HepG2 (cell line): ENCODE measurements around the gene DAB2IP. TPM values are rescaled to one million over a fixed set of nuclear protein-coding genes. Genes with fewer than 3 reads are reported as not detected.

ENCODE experiments used
- HOXA7 ChIP-seq: sonication (generic); formaldehyde crosslinking; IDR thresholded peaks from 2 replicates; pipeline ENCODE4 v1.8.1; 2022; ENCODE audit warnings: mild to moderate bottlenecking, missing genetic modification reagents, moderate library complexity
- PRMT3 ChIP-seq: sonication (generic); formaldehyde crosslinking; IDR thresholded peaks from 2 replicates; pipeline ENCODE4 v1.8.1; 2022; ENCODE audit warnings: low read depth, mild to moderate bottlenecking, moderate library complexity, missing genetic modification reagents, borderline replicate concordance
- SMYD3 ChIP-seq: sonication (generic); formaldehyde crosslinking; IDR thresholded peaks from 2 replicates; pipeline ENCODE4 v1.8.1; 2023; ENCODE audit warnings: mild to moderate bottlenecking, missing genetic modification reagents
- SNAPC2 ChIP-seq: sonication (generic); formaldehyde crosslinking; IDR thresholded peaks from 2 replicates; pipeline ENCODE4 v1.8.1; 2022; ENCODE audit warnings: mild to moderate bottlenecking, missing genetic modification reagents
- ZFYVE20 ChIP-seq: sonication (generic); formaldehyde crosslinking; IDR thresholded peaks from 2 replicates; pipeline ENCODE4 v1.8.0; 2023; ENCODE audit warnings: low read depth, mild to moderate bottlenecking, moderate library complexity, missing genetic modification reagents, borderline replicate concordance
- ZNF124 ChIP-seq: sonication (generic); formaldehyde crosslinking; IDR thresholded peaks from 2 replicates; pipeline ENCODE4 v1.4.0; 2020; ENCODE audit warnings: missing genetic modification reagents
- polyA plus RNA-seq, 8 experiments: library from polyadenylated mRNA; depleted of rRNA in 3 of 8; stranded (reverse) in 7 of 8; unstranded in 1 of 8; fragments of >200 nt; fragmentation: Illumina TruSeq in 4 of 8; extraction: Trizol in 4 of 8; gene quantifications; 2 replicates each; pipeline versions ENCODE4 v1.2.1 to v1.2.3, GENCODE V29; 2011 to 2016; ENCODE audit warnings: low read depth in 4 of 8, missing spikeins in 1 of 8, mixed read lengths in 1 of 8; ENCODE audit not compliant: insufficient read depth in 1 of 8
- total RNA-seq, 5 experiments: library from RNA; depleted of rRNA; stranded (reverse); fragments of >200 nt; fragmentation: Illumina TruSeq; extraction: Trizol; gene quantifications; 2 replicates each; pipeline ENCODE4 v1.2.3, GENCODE V29; 2016; ENCODE audit warnings: low read depth in 1 of 5
- TF ChIP-seq, protein P1 (sequence below): sonication (generic); formaldehyde crosslinking; IDR thresholded peaks from 2 replicates; pipeline ENCODE4 v1.5.1; 2020; ENCODE audit warnings: mild to moderate bottlenecking, missing genetic modification reagents, borderline replicate concordance
- TF ChIP-seq, protein P2 (sequence below): sonication (generic); formaldehyde crosslinking; IDR thresholded peaks from 2 replicates; pipeline ENCODE4 v1.5.1; 2020; ENCODE audit warnings: mild to moderate bottlenecking, missing genetic modification reagents, borderline replicate concordance
- TF ChIP-seq, protein P3 (sequence below), 2 experiments: sonication (generic) in 1 of 2; formaldehyde crosslinking in 1 of 2; IDR thresholded peaks; 2 replicates each; pipeline versions ENCODE4 v1.6.1 to v1.9.0; 2014 to 2022; ENCODE audit warnings: antibody characterized with exemption in 1 of 2, borderline replicate concordance in 1 of 2, inconsistent platforms in 1 of 2, low read depth in 1 of 2, missing genetic modification reagents in 1 of 2
- TF ChIP-seq, protein P4 (sequence below): sonication (generic); formaldehyde crosslinking; IDR thresholded peaks from 2 replicates; pipeline ENCODE4 v1.5.1; 2020; ENCODE audit warnings: mild to moderate bottlenecking, missing genetic modification reagents

The DAB2IP gene
- total and polyA plus RNA-seq, 2 of the 13 experiments (the other 11 are each of a cell fraction or from before 2014, with no cell fraction given), result 25.3 to 37.9 TPM

DNA sequence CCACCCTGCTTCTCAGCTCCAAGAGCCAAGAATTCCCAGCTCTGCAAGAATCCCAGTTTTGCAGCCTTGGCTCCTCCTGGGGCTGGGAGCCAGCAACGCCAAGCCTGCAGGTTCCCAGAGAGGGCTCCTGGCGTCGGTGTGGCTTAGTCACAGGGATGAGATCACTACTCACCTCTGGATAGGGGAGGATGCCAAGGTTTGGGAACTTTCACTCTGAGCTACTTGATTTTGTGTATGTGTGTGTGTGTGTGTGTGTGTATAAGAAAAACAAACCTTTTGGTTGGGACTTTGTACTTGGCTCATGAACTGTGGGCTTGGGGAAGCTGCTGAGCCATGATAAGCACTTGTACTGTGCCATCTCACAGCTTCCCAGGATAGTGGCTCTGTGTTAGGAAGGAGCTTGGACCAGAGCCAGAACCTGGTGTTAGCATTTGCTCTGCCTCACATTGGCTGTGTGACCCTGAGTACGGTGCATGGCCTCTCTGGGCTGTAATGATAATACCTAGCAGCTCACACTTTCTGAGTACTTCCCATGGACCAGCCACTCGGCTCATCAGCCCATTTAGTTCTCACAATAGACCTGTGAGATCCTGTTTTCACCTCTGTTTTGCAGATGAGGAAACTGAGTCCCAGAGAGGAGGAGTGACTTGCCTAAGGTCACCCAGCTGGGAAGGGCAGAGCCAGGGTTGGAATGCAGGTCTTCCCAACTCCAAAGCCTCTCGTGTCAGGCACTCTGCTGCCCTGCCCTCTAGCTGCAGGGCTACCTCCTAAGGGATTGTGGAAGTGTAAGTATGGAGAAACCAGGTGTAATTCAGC, 41.4 kb upstream of the DAB2IP start (continued):
- TF ChIP-seq, protein P1, sequence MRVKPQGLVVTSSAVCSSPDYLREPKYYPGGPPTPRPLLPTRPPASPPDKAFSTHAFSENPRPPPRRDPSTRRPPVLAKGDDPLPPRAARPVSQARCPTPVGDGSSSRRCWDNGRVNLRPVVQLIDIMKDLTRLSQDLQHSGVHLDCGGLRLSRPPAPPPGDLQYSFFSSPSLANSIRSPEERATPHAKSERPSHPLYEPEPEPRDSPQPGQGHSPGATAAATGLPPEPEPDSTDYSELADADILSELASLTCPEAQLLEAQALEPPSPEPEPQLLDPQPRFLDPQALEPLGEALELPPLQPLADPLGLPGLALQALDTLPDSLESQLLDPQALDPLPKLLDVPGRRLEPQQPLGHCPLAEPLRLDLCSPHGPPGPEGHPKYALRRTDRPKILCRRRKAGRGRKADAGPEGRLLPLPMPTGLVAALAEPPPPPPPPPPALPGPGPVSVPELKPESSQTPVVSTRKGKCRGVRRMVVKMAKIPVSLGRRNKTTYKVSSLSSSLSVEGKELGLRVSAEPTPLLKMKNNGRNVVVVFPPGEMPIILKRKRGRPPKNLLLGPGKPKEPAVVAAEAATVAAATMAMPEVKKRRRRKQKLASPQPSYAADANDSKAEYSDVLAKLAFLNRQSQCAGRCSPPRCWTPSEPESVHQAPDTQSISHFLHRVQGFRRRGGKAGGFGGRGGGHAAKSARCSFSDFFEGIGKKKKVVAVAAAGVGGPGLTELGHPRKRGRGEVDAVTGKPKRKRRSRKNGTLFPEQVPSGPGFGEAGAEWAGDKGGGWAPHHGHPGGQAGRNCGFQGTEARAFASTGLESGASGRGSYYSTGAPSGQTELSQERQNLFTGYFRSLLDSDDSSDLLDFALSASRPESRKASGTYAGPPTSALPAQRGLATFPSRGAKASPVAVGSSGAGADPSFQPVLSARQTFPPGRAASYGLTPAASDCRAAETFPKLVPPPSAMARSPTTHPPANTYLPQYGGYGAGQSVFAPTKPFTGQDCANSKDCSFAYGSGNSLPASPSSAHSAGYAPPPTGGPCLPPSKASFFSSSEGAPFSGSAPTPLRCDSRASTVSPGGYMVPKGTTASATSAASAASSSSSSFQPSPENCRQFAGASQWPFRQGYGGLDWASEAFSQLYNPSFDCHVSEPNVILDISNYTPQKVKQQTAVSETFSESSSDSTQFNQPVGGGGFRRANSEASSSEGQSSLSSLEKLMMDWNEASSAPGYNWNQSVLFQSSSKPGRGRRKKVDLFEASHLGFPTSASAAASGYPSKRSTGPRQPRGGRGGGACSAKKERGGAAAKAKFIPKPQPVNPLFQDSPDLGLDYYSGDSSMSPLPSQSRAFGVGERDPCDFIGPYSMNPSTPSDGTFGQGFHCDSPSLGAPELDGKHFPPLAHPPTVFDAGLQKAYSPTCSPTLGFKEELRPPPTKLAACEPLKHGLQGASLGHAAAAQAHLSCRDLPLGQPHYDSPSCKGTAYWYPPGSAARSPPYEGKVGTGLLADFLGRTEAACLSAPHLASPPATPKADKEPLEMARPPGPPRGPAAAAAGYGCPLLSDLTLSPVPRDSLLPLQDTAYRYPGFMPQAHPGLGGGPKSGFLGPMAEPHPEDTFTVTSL (CRISPR knock-in tag), result no peak
- no peak for TF ChIP-seq PRMT3
- TF ChIP-seq, protein P2, sequence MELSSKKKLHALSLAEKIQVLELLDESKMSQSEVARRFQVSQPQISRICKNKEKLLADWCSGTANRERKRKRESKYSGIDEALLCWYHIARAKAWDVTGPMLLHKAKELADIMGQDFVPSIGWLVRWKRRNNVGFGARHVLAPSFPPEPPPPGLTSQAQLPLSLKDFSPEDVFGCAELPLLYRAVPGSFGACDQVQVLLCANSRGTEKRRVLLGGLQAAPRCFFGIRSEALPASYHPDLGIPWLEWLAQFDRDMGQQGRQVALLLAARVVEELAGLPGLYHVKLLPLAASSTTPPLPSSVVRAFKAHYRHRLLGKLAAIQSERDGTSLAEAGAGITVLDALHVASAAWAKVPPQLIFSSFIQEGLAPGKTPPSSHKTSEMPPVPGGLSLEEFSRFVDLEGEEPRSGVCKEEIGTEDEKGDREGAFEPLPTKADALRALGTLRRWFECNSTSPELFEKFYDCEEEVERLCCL, result no peak
- TF ChIP-seq HOXA7 (CRISPR knock-in tag), result no peak
- TF ChIP-seq, protein P3, sequence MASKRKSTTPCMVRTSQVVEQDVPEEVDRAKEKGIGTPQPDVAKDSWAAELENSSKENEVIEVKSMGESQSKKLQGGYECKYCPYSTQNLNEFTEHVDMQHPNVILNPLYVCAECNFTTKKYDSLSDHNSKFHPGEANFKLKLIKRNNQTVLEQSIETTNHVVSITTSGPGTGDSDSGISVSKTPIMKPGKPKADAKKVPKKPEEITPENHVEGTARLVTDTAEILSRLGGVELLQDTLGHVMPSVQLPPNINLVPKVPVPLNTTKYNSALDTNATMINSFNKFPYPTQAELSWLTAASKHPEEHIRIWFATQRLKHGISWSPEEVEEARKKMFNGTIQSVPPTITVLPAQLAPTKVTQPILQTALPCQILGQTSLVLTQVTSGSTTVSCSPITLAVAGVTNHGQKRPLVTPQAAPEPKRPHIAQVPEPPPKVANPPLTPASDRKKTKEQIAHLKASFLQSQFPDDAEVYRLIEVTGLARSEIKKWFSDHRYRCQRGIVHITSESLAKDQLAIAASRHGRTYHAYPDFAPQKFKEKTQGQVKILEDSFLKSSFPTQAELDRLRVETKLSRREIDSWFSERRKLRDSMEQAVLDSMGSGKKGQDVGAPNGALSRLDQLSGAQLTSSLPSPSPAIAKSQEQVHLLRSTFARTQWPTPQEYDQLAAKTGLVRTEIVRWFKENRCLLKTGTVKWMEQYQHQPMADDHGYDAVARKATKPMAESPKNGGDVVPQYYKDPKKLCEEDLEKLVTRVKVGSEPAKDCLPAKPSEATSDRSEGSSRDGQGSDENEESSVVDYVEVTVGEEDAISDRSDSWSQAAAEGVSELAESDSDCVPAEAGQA (IDR thresholded peaks at IDR 0.05; ENCODE audit: low read depth), result no peak
- TF ChIP-seq, protein P3 (CRISPR knock-in tag; IDR thresholded peaks at IDR 0.05; ENCODE audit: borderline replicate concordance), result no peak
- TF ChIP-seq ZNF124 (CRISPR knock-in tag), result no peak
- no peak for TF ChIP-seq SNAPC2
- no peak for TF ChIP-seq SMYD3 (CRISPR knock-in tag)
- no peak for TF ChIP-seq ZFYVE20 (CRISPR knock-in tag)
- TF ChIP-seq, protein P4, sequence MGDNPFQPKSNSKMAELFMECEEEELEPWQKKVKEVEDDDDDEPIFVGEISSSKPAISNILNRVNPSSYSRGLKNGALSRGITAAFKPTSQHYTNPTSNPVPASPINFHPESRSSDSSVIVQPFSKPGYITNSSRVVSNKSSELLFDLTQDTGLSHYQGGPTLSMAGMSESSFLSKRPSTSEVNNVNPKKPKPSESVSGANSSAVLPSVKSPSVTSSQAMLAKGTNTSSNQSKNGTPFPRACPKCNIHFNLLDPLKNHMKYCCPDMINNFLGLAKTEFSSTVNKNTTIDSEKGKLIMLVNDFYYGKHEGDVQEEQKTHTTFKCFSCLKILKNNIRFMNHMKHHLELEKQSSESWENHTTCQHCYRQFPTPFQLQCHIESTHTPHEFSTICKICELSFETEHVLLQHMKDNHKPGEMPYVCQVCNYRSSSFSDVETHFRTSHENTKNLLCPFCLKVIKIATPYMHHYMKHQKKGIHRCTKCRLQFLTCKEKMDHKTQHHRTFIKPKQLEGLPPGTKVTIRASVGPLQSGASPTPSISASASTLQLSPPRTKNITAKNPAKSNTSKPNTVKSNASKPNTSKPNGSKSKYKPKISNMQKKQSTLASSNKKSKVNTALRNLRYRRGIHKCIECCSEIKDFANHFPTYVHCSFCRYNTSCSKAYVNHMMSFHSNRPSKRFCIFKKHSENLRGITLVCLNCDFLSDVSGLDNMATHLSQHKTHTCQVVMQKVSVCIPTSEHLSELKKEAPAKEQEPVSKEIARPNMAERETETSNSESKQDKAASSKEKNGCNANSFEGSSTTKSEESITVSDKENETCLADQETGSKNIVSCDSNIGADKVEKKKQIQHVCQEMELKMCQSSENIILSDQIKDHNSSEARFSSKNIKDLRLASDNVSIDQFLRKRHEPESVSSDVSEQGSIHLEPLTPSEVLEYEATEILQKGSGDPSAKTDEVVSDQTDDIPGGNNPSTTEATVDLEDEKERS, result 0 out of 2 replicates have a peak, but pooled peaks have one; percentile 36
